ENCODE measurements around the gene TARDBP. TPM values are rescaled to one million over a fixed set of nuclear protein-coding genes. Genes with fewer than 3 reads are reported as not detected.

TARDBP gene
- total RNA-seq, 1 donor from 2014 or later: 71.2 TPM

- TF ChIP-seq CTCF (IDR thresholded peaks at IDR 0.05; ENCODE audit: insufficient read depth, low read length, poor library complexity, severe bottlenecking): no peak
- peaks cover 9% of the 10 kb centered on the region for H3K27me3 ChIP-seq (ENCODE audit: control insufficient read depth, insufficient read depth, low read length)
- H3K4me3 ChIP-seq (ENCODE audit: low read depth, low read length): no peak overlapping the region
- H3K36me3 ChIP-seq (ENCODE audit: control insufficient read depth, insufficient read depth, low read length): no peaks in the 10 kb centered on the region
- DNase-seq (ENCODE audit: low read depth): no peak
These were observed 42.5 kb upstream of the TARDBP start for GRCh38 chr1:10969971-10970332.

- Histone ChIP-seq H3K27me3 (ENCODE audit: control insufficient read depth, insufficient read depth, low read length) (peaks cover 7% of the 10 kb centered on the region), H3K4me3 (ENCODE audit: low read depth, low read length) (no peak overlapping the region), H3K36me3 (ENCODE audit: control insufficient read depth, insufficient read depth, low read length) (no peaks in the 10 kb centered on the region)
- TF ChIP-seq CTCF (IDR thresholded peaks at IDR 0.05; ENCODE audit: insufficient read depth, low read length, poor library complexity, severe bottlenecking): no peak
- no peak for DNase-seq (ENCODE audit: low read depth)
These were observed 38.9 kb upstream of the TARDBP start for GRCh38 chr1:10973552-10973951.

DNA sequence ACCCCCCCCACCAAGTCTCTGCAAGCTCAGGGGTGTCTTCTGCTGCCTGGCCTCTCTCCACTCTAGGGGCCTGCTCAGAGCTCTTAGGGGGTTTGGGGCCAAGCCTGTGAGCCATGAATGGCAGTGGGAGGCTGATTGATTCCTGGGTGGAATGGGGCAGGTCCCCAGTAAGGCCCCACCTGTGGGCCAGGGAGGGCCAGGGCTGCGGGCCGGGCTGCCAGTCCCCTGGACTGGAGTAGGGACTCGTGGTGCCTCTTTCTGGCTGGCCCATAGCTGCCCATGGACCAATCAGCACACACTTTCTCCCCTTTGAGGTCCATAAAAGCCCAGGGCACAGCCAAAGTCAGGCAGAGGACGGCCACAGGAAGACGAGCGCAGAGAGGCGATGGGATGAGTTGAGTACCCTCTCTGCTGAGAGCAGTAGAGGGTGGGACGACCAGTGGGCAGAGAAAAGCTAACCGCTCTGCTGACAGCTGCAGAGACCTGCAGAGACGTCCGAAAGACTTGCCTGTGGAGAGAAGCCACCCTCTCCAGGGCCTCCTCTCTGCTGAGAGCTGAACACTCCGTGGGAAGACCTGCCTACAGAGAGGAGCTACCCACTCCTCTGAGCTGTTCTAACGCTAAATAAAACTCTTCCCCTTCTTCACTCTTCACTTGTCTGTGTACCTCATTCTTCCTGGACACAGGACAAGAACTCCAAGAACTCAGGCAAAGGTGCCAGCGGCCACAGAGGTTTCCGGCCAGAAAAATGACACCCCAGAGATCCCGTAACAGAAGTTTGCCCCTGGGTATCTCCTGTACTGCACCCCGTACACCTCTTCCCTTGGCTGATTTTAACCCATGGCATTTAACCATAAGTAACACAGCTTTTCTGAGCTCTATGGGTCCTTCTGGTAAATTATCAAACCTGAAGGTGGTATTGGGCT lies 38.2 kb upstream of the TARDBP start:
- H3K36me3 ChIP-seq (ENCODE audit: control insufficient read depth, insufficient read depth, low read length): no peaks in the 10 kb centered on the region
- H3K4me3 ChIP-seq (ENCODE audit: low read depth, low read length): no peak overlapping the region
- no peak for TF ChIP-seq CTCF (IDR thresholded peaks at IDR 0.05; ENCODE audit: insufficient read depth, low read length, poor library complexity, severe bottlenecking)
- no peak for DNase-seq (ENCODE audit: low read depth)
- peaks cover 9% of the 10 kb centered on the region for H3K27me3 ChIP-seq (ENCODE audit: control insufficient read depth, insufficient read depth, low read length)

GRCh38 chr1:10975567-10976326 lies 36.7 kb upstream of the TARDBP start:
- no peak overlapping the region for H3K4me3 ChIP-seq (ENCODE audit: low read depth, low read length)
- H3K27me3 ChIP-seq (ENCODE audit: control insufficient read depth, insufficient read depth, low read length): peaks cover 11% of the 10 kb centered on the region
- DNase-seq (ENCODE audit: low read depth): peak; percentile 61
- TF ChIP-seq CTCF (IDR thresholded peaks at IDR 0.05; ENCODE audit: insufficient read depth, low read length, poor library complexity, severe bottlenecking): no peak
- H3K36me3 ChIP-seq (ENCODE audit: control insufficient read depth, insufficient read depth, low read length): no peaks in the 10 kb centered on the region

GRCh38 chr1:10978719-10979118 lies 33.7 kb upstream of the TARDBP start:
- Histone ChIP-seq H3K4me3 (ENCODE audit: low read depth, low read length) (no peak overlapping the region), H3K36me3 (ENCODE audit: control insufficient read depth, insufficient read depth, low read length) (no peaks in the 10 kb centered on the region), H3K27me3 (ENCODE audit: control insufficient read depth, insufficient read depth, low read length) (peaks cover 16% of the 10 kb centered on the region)
- no peak for DNase-seq (ENCODE audit: low read depth)
- TF ChIP-seq CTCF (IDR thresholded peaks at IDR 0.05; ENCODE audit: insufficient read depth, low read length, poor library complexity, severe bottlenecking): no peak

Measured in kidney epithelial cell (primary cell).